NB4 (cell line): ENCODE measurements around the gene CGGBP1.

Source experiments
- DNase-seq: peaks from one replicate; pipeline ENCODE4 v3.0.0; 2010; ENCODE audit warnings: low read depth
- H3K4me3 ChIP-seq: one replicate; pipeline ENCODE4 v1.5.1; 2011; ENCODE audit warnings: mild to moderate bottlenecking, low read depth, low read length, moderate library complexity
- CTCF ChIP-seq: IDR thresholded peaks from one replicate; pipeline ENCODE4 v1.5.1; 2012; ENCODE audit warnings: low read depth, low read length
- MAX ChIP-seq: IDR thresholded peaks from 2 replicates; pipeline ENCODE4 v1.6.1; 2011; ENCODE audit warnings: low read depth, low read length
- MYC ChIP-seq: IDR thresholded peaks from 2 replicates; pipeline ENCODE4 v1.6.1; 2011; ENCODE audit warnings: low read depth, low read length
- POLR2A ChIP-seq: IDR thresholded peaks from 2 replicates; pipeline ENCODE4 v1.6.1; 2011; ENCODE audit warnings: mild to moderate bottlenecking; ENCODE audit not compliant: insufficient read length; ENCODE audit errors: extremely low read depth

Gene CGGBP1

GRCh38 chr3:88002448-88002847, 56.4 kb downstream of the CGGBP1 start:
- no peak overlapping the region for H3K4me3 ChIP-seq
- no peak for DNase-seq
- no peak for TF ChIP-seq MYC
- no peak for TF ChIP-seq POLR2A
- TF ChIP-seq CTCF, result no peak
- TF ChIP-seq MAX, result no peak
